ENCODE data around the gene CATSPERZ.

CATSPERZ gene

GRCh38 chr11:64337538-64338249 lies 37.5 kb downstream of the CATSPERZ start:
- TF ChIP-seq, protein P1, sequence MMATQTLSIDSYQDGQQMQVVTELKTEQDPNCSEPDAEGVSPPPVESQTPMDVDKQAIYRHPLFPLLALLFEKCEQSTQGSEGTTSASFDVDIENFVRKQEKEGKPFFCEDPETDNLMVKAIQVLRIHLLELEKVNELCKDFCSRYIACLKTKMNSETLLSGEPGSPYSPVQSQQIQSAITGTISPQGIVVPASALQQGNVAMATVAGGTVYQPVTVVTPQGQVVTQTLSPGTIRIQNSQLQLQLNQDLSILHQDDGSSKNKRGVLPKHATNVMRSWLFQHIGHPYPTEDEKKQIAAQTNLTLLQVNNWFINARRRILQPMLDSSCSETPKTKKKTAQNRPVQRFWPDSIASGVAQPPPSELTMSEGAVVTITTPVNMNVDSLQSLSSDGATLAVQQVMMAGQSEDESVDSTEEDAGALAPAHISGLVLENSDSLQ (IDR thresholded peaks at IDR 0.05): no peak
- TF ChIP-seq FOXM1 (IDR thresholded peaks at IDR 0.05; ENCODE audit: borderline replicate concordance): no peak
- no peak for TF ChIP-seq CTBP1 (IDR thresholded peaks at IDR 0.05; ENCODE audit: borderline replicate concordance)
- no peak for TF ChIP-seq ELF4 (IDR thresholded peaks at IDR 0.05)
- TF ChIP-seq TARDBP (IDR thresholded peaks at IDR 0.05): no peak
- CTCF ChIA-PET: interaction anchor here (0.6 to 1.1 kb wide), 3 partner anchors 33 to 476 kb away, joined by 3 to 4 read pairs (median 3); no protein-coding TSS in a partner anchor
- DNase-seq (ENCODE audit: extremely low spot score): no peak
- POLR2A ChIA-PET: interaction anchor here (1.2 to 1.5 kb wide), 3 partner anchors 20 to 67 kb away, joined by 3 to 5 read pairs (median 3); partner anchors contain the start of genes PRDX5 and TRMT112

DNA sequence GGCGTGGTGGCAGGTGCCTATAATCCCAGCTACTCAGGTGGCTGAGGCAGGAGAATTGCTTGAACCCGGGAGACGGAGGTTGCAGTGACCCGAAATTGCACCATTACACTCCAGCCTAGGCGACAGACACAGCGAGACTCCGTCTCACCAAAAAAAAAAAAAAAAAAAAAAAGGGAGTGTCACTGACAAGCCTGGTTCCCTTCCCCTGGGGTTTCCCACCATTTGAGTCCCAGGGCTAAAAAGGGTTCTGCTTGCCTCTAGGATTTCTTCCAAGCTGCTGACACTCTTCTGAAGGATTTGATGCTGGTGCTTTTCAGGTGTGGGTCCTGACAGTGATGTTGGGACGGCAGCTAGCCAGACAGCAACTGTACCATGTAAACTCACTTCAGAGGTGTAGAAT lies 38.6 kb downstream of the CATSPERZ start:
- ChIA-PET CTCF (interaction anchor here (1.0 to 1.1 kb wide), 2 partner anchors 34 to 38 kb away, joined by 3 to 4 read pairs; no protein-coding TSS in a partner anchor), POLR2A (interaction anchor here (1.2 to 1.4 kb wide), 3 partner anchors 21 to 68 kb away, joined by 3 to 4 read pairs (median 3); partner anchors contain the start of gene PRDX5)
- no peak for TF ChIP-seq FOXK2 (IDR thresholded peaks at IDR 0.05)
- no peak for DNase-seq (ENCODE audit: extremely low spot score)

DNA sequence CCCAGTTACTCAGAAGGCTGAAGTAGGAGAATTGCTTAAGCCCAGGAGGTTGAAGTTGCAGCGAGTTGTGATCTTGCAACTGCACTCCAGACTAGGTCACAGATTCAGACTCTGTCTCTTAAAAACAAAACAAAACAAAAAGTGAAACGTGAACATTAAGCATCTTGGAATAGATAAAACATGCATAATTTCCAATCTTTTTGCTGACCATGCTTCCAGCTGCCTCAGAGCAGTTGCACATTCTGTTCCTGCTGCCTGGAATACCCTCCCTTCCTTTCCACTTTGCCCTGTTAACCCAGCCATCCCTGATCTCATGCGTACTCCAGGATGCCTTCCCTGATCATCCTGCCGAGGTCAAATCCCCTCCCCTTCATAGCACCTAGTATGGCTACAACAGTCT lies 39.1 kb downstream of the CATSPERZ start:
- ChIA-PET POLR2A (interaction anchor here (1.4 kb wide), 2 partner anchors 22 to 35 kb away, joined by 3 to 4 read pairs; partner anchors contain the start of gene PRDX5), CTCF (no interaction called here)
- no peak for DNase-seq (ENCODE audit: extremely low spot score)
- TF ChIP-seq LEF1 (IDR thresholded peaks at IDR 0.05; ENCODE audit: borderline replicate concordance) (no peak), SP1 (IDR thresholded peaks at IDR 0.05) (no peak), TARDBP (IDR thresholded peaks at IDR 0.05) (no peak), HDGF (IDR thresholded peaks at IDR 0.05; ENCODE audit: borderline replicate concordance) (no peak), FOXA1 (IDR thresholded peaks at IDR 0.05) (no peak), FOXK2 (IDR thresholded peaks at IDR 0.05) (no peak), FOXM1 (IDR thresholded peaks at IDR 0.05; ENCODE audit: borderline replicate concordance) (no peak), SUZ12 (IDR thresholded peaks at IDR 0.05) (no peak), ARNT (IDR thresholded peaks at IDR 0.05) (no peak), L3MBTL2 (conservative IDR thresholded peaks at IDR 0.05) (no peak), ELF4 (IDR thresholded peaks at IDR 0.05) (no peak), BHLHE40 (IDR thresholded peaks at IDR 0.05; ENCODE audit: borderline replicate concordance) (no peak), NFRKB (IDR thresholded peaks at IDR 0.05) (no peak), ZNF384 (IDR thresholded peaks at IDR 0.05) (no peak)
- TF ChIP-seq, protein P1 (IDR thresholded peaks at IDR 0.05): no peak

DNA sequence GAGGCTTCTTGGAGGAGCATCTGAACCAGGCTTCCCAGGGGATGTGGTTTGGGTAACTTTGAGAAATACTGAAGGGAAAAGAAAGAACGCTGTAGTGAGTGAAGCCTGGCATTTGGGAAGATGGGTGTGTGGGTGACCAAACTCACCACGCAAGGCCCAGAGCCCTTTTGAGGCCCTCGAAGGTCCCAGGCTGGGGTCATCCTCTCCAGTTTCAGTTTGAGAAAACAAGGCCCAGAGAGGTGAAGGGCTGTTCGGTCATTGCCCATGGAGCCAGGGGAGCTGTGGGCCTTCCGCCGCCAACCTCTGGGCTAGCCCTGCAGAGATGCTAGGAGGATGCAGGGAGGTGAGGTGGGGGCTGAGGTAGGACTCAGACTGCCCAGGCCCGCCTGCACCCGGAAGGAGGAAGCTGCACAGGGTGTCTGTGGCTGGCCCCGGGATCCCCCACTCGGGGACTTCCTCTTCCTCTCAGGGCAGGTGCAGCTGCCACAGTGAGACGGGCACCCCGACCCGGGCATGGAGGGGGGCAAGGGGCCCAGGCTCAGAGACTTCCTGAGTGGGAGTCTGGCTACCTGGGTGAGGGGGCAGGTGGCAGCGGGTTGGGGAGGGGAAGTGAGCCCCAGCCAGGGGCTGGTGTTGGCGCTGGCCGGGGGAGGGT lies 39.7 kb downstream of the CATSPERZ start, which contains the start of gene CCDC88B:
TSS of gene CCDC88B (plus strand) at position 451 of the 655 bp plus-strand sequence. CDS start at position 514, 63 bp downstream.
- no peak for TF ChIP-seq ELF4 (IDR thresholded peaks at IDR 0.05)
- TF ChIP-seq NFRKB (IDR thresholded peaks at IDR 0.05): no peak
- TF ChIP-seq ZNF384 (IDR thresholded peaks at IDR 0.05): no peak
- TF ChIP-seq L3MBTL2 (conservative IDR thresholded peaks at IDR 0.05): no peak
- TF ChIP-seq FOXK2 (IDR thresholded peaks at IDR 0.05): no peak
- CTCF ChIA-PET: interaction anchor here (1.2 to 4.3 kb wide), 3 partner anchors 8 to 22 kb away, joined by 4 to 33 read pairs (median 7); partner anchors contain the start of genes PRDX5 and TRMT112
- POLR2A ChIA-PET: interaction anchor here (1.4 kb wide), 1 partner anchor 22 kb away, joined by 4 read pairs; the partner anchor contains the start of gene PRDX5
- DNase-seq (ENCODE audit: extremely low spot score): no peak

- POLR2A ChIA-PET: interaction anchor here (0.6 to 6.3 kb wide), 4 partner anchors 17 to 1008 kb away, joined by 3 to 46 read pairs (median 6); partner anchors contain the start of genes BAD, GPR137, PRDX5 and TRMT112
- TF ChIP-seq FOXK2 (IDR thresholded peaks at IDR 0.05) (no peak), LEF1 (IDR thresholded peaks at IDR 0.05; ENCODE audit: borderline replicate concordance) (no peak), ELF4 (IDR thresholded peaks at IDR 0.05) (no peak), NFRKB (IDR thresholded peaks at IDR 0.05) (no peak), CTBP1 (IDR thresholded peaks at IDR 0.05; ENCODE audit: borderline replicate concordance) (no peak), HDGF (IDR thresholded peaks at IDR 0.05; ENCODE audit: borderline replicate concordance) (no peak), ZNF384 (IDR thresholded peaks at IDR 0.05) (no peak), TARDBP (IDR thresholded peaks at IDR 0.05) (no peak), SP1 (IDR thresholded peaks at IDR 0.05) (no peak), ARNT (IDR thresholded peaks at IDR 0.05) (no peak), FOXA1 (IDR thresholded peaks at IDR 0.05) (no peak), SUZ12 (IDR thresholded peaks at IDR 0.05) (no peak), BHLHE40 (IDR thresholded peaks at IDR 0.05; ENCODE audit: borderline replicate concordance) (no peak), FOXM1 (IDR thresholded peaks at IDR 0.05; ENCODE audit: borderline replicate concordance) (no peak)
- TF ChIP-seq, protein P1 (IDR thresholded peaks at IDR 0.05): no peak
These were observed 40.6 kb downstream of the CATSPERZ start for GRCh38 chr11:64340671-64341335.

More at GRCh38 chr11:64340671-64341335, 40.6 kb downstream of the CATSPERZ start:
- DNase-seq (ENCODE audit: extremely low spot score): peak; percentile 82
- CTCF ChIA-PET: interaction anchor here (1.2 to 4.3 kb wide), 3 partner anchors 9 to 23 kb away, joined by 4 to 33 read pairs (median 7); partner anchors contain the start of genes PRDX5 and TRMT112

All from HEK293T (cell line).